HCT116 (cell line): Measurements from ENCODE around the gene RPTOR.

Source experiments
- EZH2 ChIP-seq: fragments of 200-600 bp; sonication (generic); IDR thresholded peaks from 2 replicates; pipeline ENCODE4 v1.6.1; 2017; ENCODE audit warnings: antibody characterized with exemption, mixed run types
- EZH2phosphoT487 ChIP-seq: fragments of 200-600 bp; IDR thresholded peaks from 2 replicates; pipeline ENCODE4 v1.6.1; 2018; ENCODE audit warnings: antibody characterized with exemption, borderline replicate concordance
- JUND ChIP-seq: IDR thresholded peaks from 2 replicates; pipeline ENCODE4 v1.6.1; 2012
- MAX ChIP-seq: IDR thresholded peaks from 2 replicates; pipeline ENCODE4 v1.6.1; 2012
- POLR2A ChIP-seq: IDR thresholded peaks from 2 replicates; pipeline ENCODE4 v1.7.0; 2011; ENCODE audit warnings: borderline replicate concordance; ENCODE audit not compliant: insufficient read depth, insufficient read length; ENCODE audit errors: extremely low read depth
- REST ChIP-seq: IDR thresholded peaks from 2 replicates; pipeline ENCODE4 v1.6.1; 2012; ENCODE audit warnings: low read depth
- YY1 ChIP-seq: IDR thresholded peaks from 2 replicates; pipeline ENCODE4 v1.6.1; 2011; ENCODE audit warnings: low read length, low read depth, moderate library complexity, mild to moderate bottlenecking; ENCODE audit not compliant: insufficient replicate concordance; ENCODE audit errors: extremely low read depth

GRCh38 chr17:80908776-80909175, 364.1 kb downstream of the RPTOR start:
- TF ChIP-seq EZH2phosphoT487: no peak
- TF ChIP-seq REST: no peak
- no peak for TF ChIP-seq POLR2A
- TF ChIP-seq JUND: no peak
- no peak for TF ChIP-seq EZH2
- no peak for TF ChIP-seq YY1
- no peak for TF ChIP-seq MAX
